Glutamatergic neuron (in vitro differentiated cells): ENCODE measurements around the gene BID. TPM values are rescaled to one million over a fixed set of nuclear protein-coding genes. Genes with fewer than 3 reads are reported as not detected.
"Not testable (repeated sequence)": the region's sequence is repeated elsewhere in the genome, so short reads cannot be mapped to it uniquely, and the experiment has no call there.

ENCODE experiments used
- DNase-seq: peaks from one replicate; pipeline ENCODE4 v3.0.0; 2022
- H3K27ac Mint-ChIP-seq: one replicate; pipeline ENCODE4 v1.8.0; 2020; ENCODE audit warnings: mild to moderate bottlenecking, mixed read lengths, inconsistent platforms; ENCODE audit not compliant: unreplicated experiment
- H3K27me3 Mint-ChIP-seq: one replicate; pipeline ENCODE4 v1.8.0; 2020; ENCODE audit warnings: mild to moderate bottlenecking, moderate library complexity, mixed read lengths, inconsistent platforms; ENCODE audit not compliant: unreplicated experiment
- H3K36me3 Mint-ChIP-seq: one replicate; pipeline ENCODE4 v1.8.0; 2020; ENCODE audit warnings: mild to moderate bottlenecking, mixed read lengths, inconsistent platforms; ENCODE audit not compliant: unreplicated experiment
- H3K4me1 Mint-ChIP-seq: one replicate; pipeline ENCODE4 v1.8.0; 2020; ENCODE audit warnings: mild to moderate bottlenecking, low read depth, mixed read lengths, inconsistent platforms; ENCODE audit not compliant: unreplicated experiment
- H3K4me3 Mint-ChIP-seq: one replicate; pipeline ENCODE4 v1.8.0; 2020; ENCODE audit warnings: mild to moderate bottlenecking, mixed read lengths, inconsistent platforms; ENCODE audit not compliant: unreplicated experiment
- H3K9me3 Mint-ChIP-seq: one replicate; pipeline ENCODE4 v1.8.0; 2020; ENCODE audit warnings: mild to moderate bottlenecking, moderate library complexity, mixed read lengths, inconsistent platforms; ENCODE audit not compliant: unreplicated experiment
- CTCF ChIP-seq: fragments of 200-600 bp; sonication (generic); IDR thresholded peaks from one replicate; pipeline ENCODE4 v1.5.0; 2021; ENCODE audit not compliant: partially characterized antibody, unreplicated experiment
- total RNA-seq: library from RNA; stranded (reverse); fragmentation: NEBNext Ultra II Directional; extraction: Animal tissue kit (Norgen Biotek cat#: 25700); gene quantifications from one replicate; pipeline ENCODE4 v1.2.1, GENCODE V29; 2021; ENCODE audit not compliant: unreplicated experiment

The BID gene
- total RNA-seq, 1 donor from 2014 or later, result 18.5 TPM

- H3K9me3 Mint-ChIP-seq, result peaks cover 4% of the 10 kb centered on the region
- peaks cover 6% of the 10 kb centered on the region for H3K4me1 Mint-ChIP-seq
- no peaks in the 10 kb centered on the region for H3K36me3 Mint-ChIP-seq
- TF ChIP-seq CTCF, result no peak
- H3K4me3 Mint-ChIP-seq, result no peak overlapping the region
- no peak overlapping the region for H3K27ac Mint-ChIP-seq
- DNase-seq, result no peak
- H3K27me3 Mint-ChIP-seq, result peaks cover 5% of the 10 kb centered on the region
Measured at GRCh38 chr22:17767233-17768065, 6.8 kb downstream of the BID start.

- not testable (repeated sequence) for H3K36me3 Mint-ChIP-seq, H3K4me3 Mint-ChIP-seq, H3K27ac Mint-ChIP-seq, H3K9me3 Mint-ChIP-seq, H3K4me1 Mint-ChIP-seq, H3K27me3 Mint-ChIP-seq, DNase-seq
Measured at GRCh38 chr22:17764852-17765251, 9.4 kb downstream of the BID start.

GRCh38 chr22:17764036-17764435 lies 10.2 kb downstream of the BID start:
- no peak for DNase-seq
- Mint-ChIP-seq H3K27ac (no peak overlapping the region), H3K27me3 (peaks cover 2% of the 10 kb centered on the region), H3K4me1 (no peaks in the 10 kb centered on the region), H3K4me3 (no peak overlapping the region), H3K36me3 (no peaks in the 10 kb centered on the region), H3K9me3 (peaks cover 1% of the 10 kb centered on the region)
- TF ChIP-seq CTCF, result no peak

GRCh38 chr22:17763442-17763841 lies 10.8 kb downstream of the BID start:
- DNase-seq, H3K9me3 Mint-ChIP-seq, H3K4me1 Mint-ChIP-seq, H3K36me3 Mint-ChIP-seq, H3K4me3 Mint-ChIP-seq, H3K27ac Mint-ChIP-seq, H3K27me3 Mint-ChIP-seq: not testable (repeated sequence)

GRCh38 chr22:17761138-17761488 lies 13.2 kb downstream of the BID start:
- Mint-ChIP-seq H3K4me3 (no peak overlapping the region), H3K9me3 (peaks cover 3% of the 10 kb centered on the region), H3K4me1 (no peaks in the 10 kb centered on the region), H3K27ac (no peak overlapping the region), H3K27me3 (no peaks in the 10 kb centered on the region), H3K36me3 (no peaks in the 10 kb centered on the region)
- no peak for DNase-seq
- no peak for TF ChIP-seq CTCF

GRCh38 chr22:17754233-17754925 lies 19.9 kb downstream of the BID start:
- no peak for DNase-seq
- no peak overlapping the region for H3K27ac Mint-ChIP-seq
- peaks cover 1% of the 10 kb centered on the region for H3K27me3 Mint-ChIP-seq
- H3K9me3 Mint-ChIP-seq, result peaks cover 2% of the 10 kb centered on the region
- no peaks in the 10 kb centered on the region for H3K4me1 Mint-ChIP-seq
- no peaks in the 10 kb centered on the region for H3K36me3 Mint-ChIP-seq
- no peak overlapping the region for H3K4me3 Mint-ChIP-seq
- TF ChIP-seq CTCF, result no peak
